OCI-LY1 (cell line): ENCODE measurements around the gene TXNDC9.
"Not testable (repeated sequence)": the region's sequence is repeated elsewhere in the genome, so short reads cannot be mapped to it uniquely, and the experiment has no call there.

ENCODE experiments used
- CTCF ChIP-seq: fragments of 200-600 bp; sonication (generic), shearing (Covaris generic); IDR thresholded peaks from 2 replicates; pipeline ENCODE4 v1.5.1; 2017; ENCODE audit warnings: mild to moderate bottlenecking, antibody characterized with exemption, low read length, moderate library complexity, mixed read lengths
- EZH2 ChIP-seq: fragments of 200-600 bp; sonication (generic), shearing (Covaris generic); IDR thresholded peaks from 2 replicates; pipeline ENCODE4 v1.8.0; 2017; ENCODE audit warnings: borderline replicate concordance, mixed run types, mild to moderate bottlenecking, antibody characterized with exemption, low read length, moderate library complexity, mixed read lengths

DNA sequence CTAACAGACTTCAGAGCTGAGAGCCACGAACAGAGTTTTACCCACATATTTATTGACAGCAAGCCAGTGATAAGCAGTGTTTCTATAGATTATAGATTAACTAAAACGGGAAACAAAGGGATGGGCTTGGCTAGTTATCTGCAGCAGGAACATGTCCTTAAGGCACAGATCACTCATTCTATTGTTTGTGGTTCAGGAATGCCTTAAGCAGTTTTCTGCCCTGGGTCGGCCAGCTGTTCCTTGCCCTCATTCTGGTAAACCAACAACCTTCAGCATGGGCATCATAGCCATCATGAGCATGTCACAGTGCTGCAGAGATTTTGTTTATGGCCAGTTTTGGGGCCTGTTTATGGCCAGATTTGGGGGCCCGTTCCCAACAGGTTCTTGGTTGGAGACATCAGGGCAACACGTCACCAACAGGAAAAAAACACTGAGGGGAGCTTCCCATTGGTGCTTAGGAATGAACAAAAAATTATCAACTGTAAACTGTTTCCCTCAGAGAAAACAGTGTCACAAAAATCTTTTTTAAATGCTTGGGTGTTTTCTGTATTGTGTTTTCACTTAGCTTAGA, 57.9 kb downstream of the TXNDC9 start:
- not testable (repeated sequence) for TF ChIP-seq CTCF, EZH2
